HEK293T (cell line): ENCODE data around the gene CTNNA2.
"Not testable (repeated sequence)": the region's sequence is repeated elsewhere in the genome, so short reads cannot be mapped to it uniquely, and the experiment has no call there.

Experiments used
- CTCF ChIA-PET: fragments of 350-600 bp; formaldehyde crosslinking; extraction: SDS; loops from one replicate; lab custom pipeline; 2021; ENCODE audit warnings: antibody characterized with exemption, inconsistent platforms; lab: Yijun Ruan, JAX
- POLR2A ChIA-PET: fragments of 350-600 bp; formaldehyde crosslinking; extraction: SDS; loops from one replicate; lab custom pipeline; 2020; ENCODE audit warnings: antibody characterized with exemption, inconsistent platforms; lab: Yijun Ruan, JAX
- DNase-seq: peaks from one replicate; pipeline ENCODE4 v3.0.0; 2012; ENCODE audit warnings: mixed read lengths; ENCODE audit errors: extremely low spot score
- ARNT ChIP-seq: fragments of 450-650 bp; IDR thresholded peaks from 2 replicates; pipeline ENCODE4 v1.6.1; 2017; ENCODE audit warnings: mild to moderate bottlenecking
- BHLHE40 ChIP-seq: fragments of 450-650 bp; IDR thresholded peaks from 2 replicates; pipeline ENCODE4 v1.6.1; 2016; ENCODE audit warnings: mild to moderate bottlenecking, moderate library complexity, borderline replicate concordance
- CTBP1 ChIP-seq: fragments of 450-650 bp; IDR thresholded peaks from 2 replicates; pipeline ENCODE4 v1.6.1; 2016; ENCODE audit warnings: borderline replicate concordance
- ELF4 ChIP-seq: fragments of 450-650 bp; IDR thresholded peaks from 2 replicates; pipeline ENCODE4 v1.6.1; 2017; ENCODE audit warnings: antibody characterized with exemption
- FOXA1 ChIP-seq: fragments of 450-650 bp; IDR thresholded peaks from 2 replicates; pipeline ENCODE4 v1.6.1; 2016; ENCODE audit warnings: mild to moderate bottlenecking
- FOXK2 ChIP-seq: fragments of 450-650 bp; IDR thresholded peaks from 2 replicates; pipeline ENCODE4 v1.6.1; 2016; ENCODE audit warnings: mild to moderate bottlenecking
- FOXM1 ChIP-seq: fragments of 450-650 bp; IDR thresholded peaks from 2 replicates; pipeline ENCODE4 v1.6.1; 2017; ENCODE audit warnings: mild to moderate bottlenecking, borderline replicate concordance
- HDGF ChIP-seq: fragments of 450-650 bp; IDR thresholded peaks from 2 replicates; pipeline ENCODE4 v1.6.1; 2017; ENCODE audit warnings: antibody characterized with exemption, borderline replicate concordance
- L3MBTL2 ChIP-seq: fragments of 450-650 bp; conservative IDR thresholded peaks from 2 replicates; pipeline ENCODE4 v1.6.1; 2016; ENCODE audit warnings: mild to moderate bottlenecking
- LEF1 ChIP-seq: fragments of 450-650 bp; IDR thresholded peaks from 2 replicates; pipeline ENCODE4 v1.6.1; 2017; ENCODE audit warnings: mild to moderate bottlenecking, borderline replicate concordance
- NFRKB ChIP-seq: fragments of 450-650 bp; IDR thresholded peaks from 2 replicates; pipeline ENCODE4 v1.6.1; 2016; ENCODE audit warnings: mild to moderate bottlenecking, moderate library complexity
- SP1 ChIP-seq: fragments of 450-650 bp; IDR thresholded peaks from 2 replicates; pipeline ENCODE4 v1.6.1; 2017
- SUZ12 ChIP-seq: fragments of 450-650 bp; IDR thresholded peaks from 2 replicates; pipeline ENCODE4 v1.6.1; 2016; ENCODE audit warnings: mild to moderate bottlenecking
- TARDBP ChIP-seq: fragments of 450-650 bp; IDR thresholded peaks from 2 replicates; pipeline ENCODE4 v1.6.1; 2016
- ZNF384 ChIP-seq: fragments of 450-650 bp; IDR thresholded peaks from 2 replicates; pipeline ENCODE4 v1.6.1; 2016
- TF ChIP-seq, protein P1 (sequence below): fragments of 450-650 bp; IDR thresholded peaks from 2 replicates; pipeline ENCODE4 v1.6.1; 2016

The CTNNA2 gene

DNA sequence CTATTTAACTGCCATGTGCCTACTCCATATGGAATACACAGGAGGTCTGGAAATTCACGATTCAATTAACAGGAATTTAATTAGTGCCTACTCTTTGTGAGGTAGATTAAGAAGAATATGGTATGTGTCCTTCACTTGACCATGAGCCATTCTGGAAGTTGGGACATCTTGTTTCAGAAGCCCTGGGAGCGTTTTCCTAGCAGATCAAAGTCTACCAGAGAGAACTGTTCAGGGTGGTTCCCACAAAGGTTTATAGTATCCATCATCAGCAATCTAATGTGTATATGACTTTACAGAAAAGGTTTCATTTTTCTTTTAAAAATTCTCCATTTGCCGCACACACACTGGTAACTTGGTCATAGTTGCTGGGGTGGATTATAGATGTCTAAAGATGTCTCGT, 632.6 kb downstream of the CTNNA2 start:
- CTCF ChIA-PET = no interaction called here
- POLR2A ChIA-PET = no interaction called here
- TF ChIP-seq, protein P1, sequence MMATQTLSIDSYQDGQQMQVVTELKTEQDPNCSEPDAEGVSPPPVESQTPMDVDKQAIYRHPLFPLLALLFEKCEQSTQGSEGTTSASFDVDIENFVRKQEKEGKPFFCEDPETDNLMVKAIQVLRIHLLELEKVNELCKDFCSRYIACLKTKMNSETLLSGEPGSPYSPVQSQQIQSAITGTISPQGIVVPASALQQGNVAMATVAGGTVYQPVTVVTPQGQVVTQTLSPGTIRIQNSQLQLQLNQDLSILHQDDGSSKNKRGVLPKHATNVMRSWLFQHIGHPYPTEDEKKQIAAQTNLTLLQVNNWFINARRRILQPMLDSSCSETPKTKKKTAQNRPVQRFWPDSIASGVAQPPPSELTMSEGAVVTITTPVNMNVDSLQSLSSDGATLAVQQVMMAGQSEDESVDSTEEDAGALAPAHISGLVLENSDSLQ = no peak
- DNase-seq = no peak

DNA sequence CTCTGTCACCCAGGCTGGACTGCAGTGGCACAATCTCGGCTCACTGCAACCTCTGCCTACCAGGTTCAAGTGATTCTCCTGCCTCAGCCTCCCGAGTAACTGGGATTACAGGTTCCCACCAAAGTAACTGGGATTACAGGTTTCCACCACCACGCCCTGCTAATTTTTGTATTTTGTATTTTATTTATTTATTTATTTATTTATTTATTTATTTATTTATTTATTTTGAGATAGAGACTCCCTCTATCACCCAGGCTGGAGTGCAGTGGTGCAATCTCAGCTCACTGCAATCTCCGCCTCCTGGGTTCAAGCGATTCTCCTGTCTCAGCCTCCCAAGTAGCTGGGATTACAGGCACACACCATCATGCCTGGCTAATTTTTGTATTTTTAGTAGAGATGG, 633.9 kb downstream of the CTNNA2 start:
- POLR2A ChIA-PET, CTCF ChIA-PET, DNase-seq: not testable (repeated sequence)

DNA sequence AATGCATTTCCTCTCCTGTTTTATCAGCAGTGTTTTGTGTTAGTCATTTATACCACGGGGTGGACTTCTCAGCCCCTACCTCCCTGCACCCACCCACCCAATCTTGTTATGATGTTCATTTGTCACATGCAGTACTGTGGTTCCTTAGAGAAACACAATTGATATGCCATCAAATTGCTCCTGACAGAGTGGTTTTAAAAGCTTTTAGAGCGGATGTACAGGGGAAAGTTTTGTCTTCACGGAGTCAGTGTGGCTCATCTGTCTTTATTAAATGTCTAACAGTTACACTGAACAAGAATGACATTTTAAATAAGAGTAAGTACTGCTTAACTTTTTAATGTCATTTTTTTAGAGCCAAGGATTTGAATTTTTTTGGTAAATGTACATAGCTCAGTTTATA, 634.8 kb downstream of the CTNNA2 start:
- TF ChIP-seq TARDBP (no peak), HDGF (no peak), SUZ12 (no peak), LEF1 (no peak), L3MBTL2 (no peak), ELF4 (no peak), ZNF384 (no peak), NFRKB (no peak), CTBP1 (no peak), FOXA1 (no peak), FOXK2 (no peak), BHLHE40 (no peak), ARNT (no peak), SP1 (no peak), FOXM1 (no peak)
- TF ChIP-seq, protein P1 = no peak
- no peak for DNase-seq
- ChIA-PET CTCF (no interaction called here), POLR2A (no interaction called here)

DNA sequence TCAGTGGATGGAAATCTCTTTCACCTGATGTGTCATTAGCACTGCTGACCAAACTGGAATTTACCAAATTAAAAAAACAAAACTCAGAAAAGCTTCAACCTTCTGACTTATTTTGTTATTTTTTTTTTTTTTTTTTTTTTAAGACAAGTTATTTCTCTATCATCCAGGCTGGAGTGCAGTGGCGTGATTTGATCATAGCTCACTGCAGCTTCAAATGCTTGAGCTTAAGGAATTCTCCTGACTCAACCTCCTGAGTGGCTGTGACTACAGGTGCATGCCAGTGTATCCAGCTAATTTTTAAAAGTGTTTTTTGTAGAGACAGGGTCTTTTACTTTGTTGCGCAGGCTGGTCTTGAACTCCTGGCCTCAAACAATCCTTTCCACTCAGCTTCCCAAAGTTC, 636.1 kb downstream of the CTNNA2 start:
- CTCF ChIA-PET = no interaction called here
- TF ChIP-seq CTBP1 = no peak
- no peak for TF ChIP-seq TARDBP
- TF ChIP-seq ARNT = no peak
- TF ChIP-seq L3MBTL2 = no peak
- TF ChIP-seq FOXK2 = no peak
- no peak for TF ChIP-seq HDGF
- no peak for TF ChIP-seq ZNF384
- no peak for TF ChIP-seq FOXA1
- TF ChIP-seq FOXM1 = no peak
- TF ChIP-seq, protein P1 = no peak
- TF ChIP-seq NFRKB = no peak
- TF ChIP-seq SP1 = no peak
- no peak for TF ChIP-seq SUZ12
- TF ChIP-seq LEF1 = no peak
- no peak for TF ChIP-seq ELF4
- DNase-seq = no peak
- POLR2A ChIA-PET = no interaction called here

DNA sequence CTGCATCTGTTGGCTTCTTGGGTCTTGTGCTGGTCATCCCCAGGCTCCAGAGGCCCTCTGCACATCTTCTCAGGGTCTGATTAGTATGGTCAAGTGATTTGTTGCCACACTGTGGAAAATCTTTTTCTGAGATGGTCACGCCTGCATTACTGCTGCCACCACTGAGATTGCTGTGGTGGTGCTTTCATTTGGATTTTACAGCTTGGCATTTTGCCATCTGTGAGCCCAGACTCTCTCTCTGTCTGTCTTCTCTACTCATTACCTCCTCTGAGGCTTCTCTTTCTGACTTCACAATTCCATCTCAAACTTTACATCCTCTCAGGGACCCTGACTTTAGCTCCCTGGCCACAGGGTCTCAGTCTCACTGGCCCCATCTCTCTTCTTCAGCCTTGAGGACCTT, 637.1 kb downstream of the CTNNA2 start:
- ChIA-PET CTCF (no interaction called here), POLR2A (no interaction called here)
- DNase-seq = no peak
- TF ChIP-seq FOXM1 = no peak
- TF ChIP-seq FOXK2 = no peak
- no peak for TF ChIP-seq NFRKB

DNA sequence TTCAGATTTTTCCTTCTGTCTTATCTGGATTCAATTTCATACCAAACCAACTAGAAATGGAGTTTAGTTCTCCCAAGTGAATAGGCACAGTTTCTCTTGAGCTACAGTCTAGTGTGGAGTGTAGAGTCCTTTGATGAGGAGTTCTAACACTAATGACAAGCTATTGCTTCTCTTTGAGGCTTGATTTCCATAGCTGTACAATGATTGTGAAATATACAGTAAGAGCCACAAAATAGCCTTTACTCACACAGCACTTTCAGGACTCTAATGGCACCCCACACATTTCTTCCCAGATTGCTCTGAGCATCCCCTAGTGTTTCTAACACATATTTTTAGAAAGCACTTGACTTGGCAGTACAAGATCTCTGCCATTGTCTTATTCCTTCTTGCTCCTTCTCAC, 638.4 kb downstream of the CTNNA2 start:
- ChIA-PET POLR2A (no interaction called here), CTCF (interaction anchor here (0.6 kb wide), 1 partner anchor 35 kb away, joined by 3 read pairs; no protein-coding TSS in a partner anchor)
- DNase-seq = no peak
- no peak for TF ChIP-seq ZNF384
- no peak for TF ChIP-seq ARNT
- no peak for TF ChIP-seq SUZ12
- TF ChIP-seq FOXA1 = no peak
- TF ChIP-seq, protein P1 = no peak
- no peak for TF ChIP-seq HDGF
- no peak for TF ChIP-seq SP1
- TF ChIP-seq BHLHE40 = no peak
- TF ChIP-seq NFRKB = no peak
- TF ChIP-seq TARDBP = no peak
- no peak for TF ChIP-seq LEF1

DNA sequence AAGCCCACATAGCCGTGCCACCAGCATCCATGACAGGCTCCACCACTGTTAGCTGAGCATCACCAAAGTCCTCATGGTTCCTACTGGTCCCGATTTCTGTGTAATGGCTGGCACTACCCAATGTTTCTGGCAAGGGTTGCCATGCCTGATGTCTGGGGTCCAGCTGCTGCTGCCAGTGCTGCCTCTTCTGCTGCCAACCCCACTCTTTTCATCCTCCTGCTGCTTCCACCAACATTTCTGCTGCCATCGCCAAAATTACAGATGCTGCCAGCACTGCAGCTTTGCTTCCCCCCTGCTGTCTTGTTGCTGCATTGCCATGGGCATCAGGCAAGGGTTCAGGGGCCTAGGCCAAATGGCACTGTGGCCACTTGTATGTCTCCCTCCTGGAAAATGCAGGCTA, 638.8 kb downstream of the CTNNA2 start:
- POLR2A ChIA-PET = no interaction called here
- CTCF ChIA-PET = interaction anchor here (0.6 kb wide), 1 partner anchor 36 kb away, joined by 3 read pairs; no protein-coding TSS in a partner anchor
- DNase-seq = no peak
- TF ChIP-seq L3MBTL2 (no peak), HDGF (no peak), FOXK2 (no peak), TARDBP (no peak), ELF4 (no peak), SUZ12 (no peak), SP1 (no peak), NFRKB (no peak), FOXA1 (no peak), CTBP1 (no peak), ZNF384 (no peak), ARNT (no peak), BHLHE40 (no peak), LEF1 (no peak)
